Left forelimb (tissue), 1 donor: Measurements from ENCODE around the gene EVL.

Source experiments
- DNase-seq: peaks from one replicate; pipeline ENCODE4 v3.0.0-alpha.2; 2018; ENCODE audit warnings: low spot score

EVL gene

GRCh38 chr14:100084591-100084990 is 19.4 kb downstream of the EVL start:
- peak; percentile 42 for DNase-seq

DNA sequence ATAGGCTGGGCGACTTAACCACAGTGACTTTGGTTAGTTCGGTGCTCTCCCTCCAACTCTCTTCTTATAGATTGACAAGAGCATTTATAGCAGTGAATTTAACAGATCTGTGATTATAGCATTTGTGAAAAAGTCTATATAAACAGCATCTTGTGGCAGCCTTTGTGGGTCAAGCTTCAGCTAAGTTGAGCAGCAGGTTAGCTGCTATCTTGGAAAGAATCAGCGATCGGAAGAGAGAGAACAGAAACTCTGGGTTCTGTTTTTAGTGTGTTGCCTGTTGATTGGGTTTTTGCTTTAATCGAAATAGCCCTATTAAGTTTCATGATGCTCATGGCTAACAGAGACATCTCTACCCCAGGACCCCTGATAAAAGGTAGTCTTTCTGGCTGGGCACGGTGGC is 20.2 kb downstream of the EVL start:
- DNase-seq, result no peak

- DNase-seq, result peak; percentile 4
Measured at GRCh38 chr14:100086361-100086760, 21.1 kb downstream of the EVL start.

GRCh38 chr14:100088226-100088625 is 23.0 kb downstream of the EVL start:
- no peak for DNase-seq

- no peak for DNase-seq
Measured at GRCh38 chr14:100091386-100091785, 26.2 kb downstream of the EVL start.

- no peak for DNase-seq
Measured at GRCh38 chr14:100092832-100093231, 27.6 kb downstream of the EVL start.

GRCh38 chr14:100093319-100093718 is 28.1 kb downstream of the EVL start:
- DNase-seq, result no peak

- DNase-seq, result no peak
Measured at GRCh38 chr14:100096656-100097055, 31.4 kb downstream of the EVL start.

GRCh38 chr14:100098171-100098570 is 32.9 kb downstream of the EVL start:
- DNase-seq, result no peak

DNA sequence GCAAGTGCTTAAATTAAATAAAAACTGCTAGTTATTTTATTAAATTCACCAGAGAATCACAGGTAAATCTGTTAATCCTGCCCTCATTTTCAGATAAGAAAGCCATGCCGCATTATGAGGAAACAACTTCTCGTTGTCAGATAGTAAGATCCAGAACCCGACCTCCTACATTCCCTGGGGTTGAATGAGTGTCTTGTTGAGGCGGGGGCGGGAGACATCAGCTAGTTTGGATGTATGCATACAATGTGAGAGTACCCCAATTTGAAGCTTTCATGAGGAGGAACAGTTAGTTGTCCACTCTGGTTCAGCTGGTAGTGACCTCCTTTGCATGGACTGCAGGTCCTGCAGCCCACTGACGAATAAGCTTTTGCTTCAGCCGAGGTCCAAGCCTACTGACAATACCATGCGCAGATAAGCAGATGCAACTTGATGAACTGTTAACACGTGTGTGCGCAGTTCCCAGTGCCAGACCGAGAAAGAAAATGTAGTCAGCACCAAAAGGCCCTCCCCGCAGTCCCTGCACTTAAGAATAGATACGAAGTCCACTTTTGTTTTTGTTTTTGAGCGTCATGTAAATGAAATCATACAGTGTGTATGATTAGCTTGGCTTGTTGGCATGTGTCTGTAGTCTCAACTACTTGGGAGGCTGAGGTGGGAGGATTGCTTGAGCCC is 34.9 kb downstream of the EVL start:
- no peak for DNase-seq

- no peak for DNase-seq
Measured at GRCh38 chr14:100102156-100102785, 37.0 kb downstream of the EVL start.

GRCh38 chr14:100103250-100104005 is 38.2 kb downstream of the EVL start:
- DNase-seq, result no peak

DNA sequence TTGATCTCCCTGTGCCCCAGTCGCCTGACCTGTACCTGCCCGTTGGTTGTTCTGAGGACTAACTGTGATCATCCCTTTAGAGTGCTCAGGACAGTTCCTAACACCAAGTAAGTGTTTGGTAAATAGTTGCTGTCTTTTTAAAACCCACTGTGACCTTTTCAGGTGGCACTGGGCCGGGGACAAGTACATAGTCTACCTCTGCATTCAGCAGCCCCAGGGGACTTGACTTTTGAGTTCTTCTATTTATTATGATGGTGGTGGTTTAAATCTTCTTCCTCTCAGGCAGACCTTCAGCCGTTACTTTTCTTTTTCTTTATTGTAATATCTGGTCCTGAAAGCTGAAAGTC is 38.8 kb downstream of the EVL start:
- DNase-seq, result no peak

- no peak for DNase-seq
Measured at GRCh38 chr14:100104523-100105300, 39.5 kb downstream of the EVL start.

- DNase-seq, result no peak
Measured at GRCh38 chr14:100105357-100106169, 40.3 kb downstream of the EVL start.

DNA sequence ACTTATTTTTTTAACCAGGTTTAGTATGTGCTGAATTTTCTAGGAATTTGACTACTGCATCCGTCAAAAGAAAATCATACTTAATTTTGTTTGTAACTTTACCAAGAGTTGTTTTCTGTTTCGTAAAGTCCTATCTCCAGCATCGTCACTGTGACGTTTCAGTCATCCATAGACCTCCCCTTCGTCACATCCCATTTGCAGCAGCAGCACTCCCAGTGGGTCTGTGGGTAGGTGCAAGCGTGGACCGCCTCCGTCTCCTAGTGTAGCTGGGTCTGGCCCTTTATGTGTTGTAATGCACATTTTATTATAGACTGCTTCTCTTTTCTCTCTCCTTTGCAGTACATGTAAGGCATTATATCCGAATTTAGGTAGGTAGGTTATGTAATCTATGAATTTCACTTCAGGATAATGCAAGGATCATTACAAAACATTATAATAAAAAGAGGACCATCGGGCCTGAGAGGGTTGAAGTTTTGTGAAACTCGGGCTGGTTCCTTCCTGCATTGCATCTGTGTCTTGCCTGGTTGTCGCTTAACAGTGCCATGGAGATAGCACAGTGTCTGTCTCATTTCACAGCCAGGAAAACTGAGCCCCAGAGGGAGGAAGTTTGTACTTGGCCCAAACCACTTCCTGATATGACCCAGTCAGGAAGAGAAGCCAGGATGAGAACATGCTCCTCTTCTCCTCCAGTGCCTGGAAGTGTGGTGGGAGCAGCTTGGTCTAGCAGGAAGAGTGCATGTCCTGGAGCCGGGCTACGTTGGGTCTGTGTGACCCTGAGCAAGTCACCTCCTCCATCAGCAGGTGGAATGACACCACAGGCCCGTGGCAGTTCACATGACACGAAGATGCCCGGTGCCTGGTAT is 41.3 kb downstream of the EVL start:
- DNase-seq, result no peak

DNA sequence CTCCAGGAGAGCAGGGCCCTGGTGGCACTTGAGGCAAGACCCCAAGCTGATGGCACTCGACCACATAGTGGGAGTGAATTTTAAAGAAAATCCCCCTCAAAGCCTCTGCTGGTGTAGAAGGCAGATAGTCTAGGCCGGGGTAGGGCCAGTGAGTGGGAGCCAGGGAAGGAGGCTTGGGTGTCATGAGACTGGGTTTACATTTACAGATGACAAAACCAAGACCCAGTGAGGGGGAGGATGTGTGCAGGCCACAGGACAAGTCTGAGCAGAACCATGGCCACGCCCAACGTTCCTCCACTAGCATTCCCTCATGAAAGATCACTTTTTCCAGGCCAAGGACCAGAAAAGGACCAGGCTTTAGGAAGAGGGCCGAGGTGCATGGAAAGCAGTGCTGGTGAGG is 42.0 kb downstream of the EVL start:
- DNase-seq, result no peak

- peak; percentile 86 for DNase-seq
Measured at GRCh38 chr14:100108042-100108825, 43.0 kb downstream of the EVL start.

DNA sequence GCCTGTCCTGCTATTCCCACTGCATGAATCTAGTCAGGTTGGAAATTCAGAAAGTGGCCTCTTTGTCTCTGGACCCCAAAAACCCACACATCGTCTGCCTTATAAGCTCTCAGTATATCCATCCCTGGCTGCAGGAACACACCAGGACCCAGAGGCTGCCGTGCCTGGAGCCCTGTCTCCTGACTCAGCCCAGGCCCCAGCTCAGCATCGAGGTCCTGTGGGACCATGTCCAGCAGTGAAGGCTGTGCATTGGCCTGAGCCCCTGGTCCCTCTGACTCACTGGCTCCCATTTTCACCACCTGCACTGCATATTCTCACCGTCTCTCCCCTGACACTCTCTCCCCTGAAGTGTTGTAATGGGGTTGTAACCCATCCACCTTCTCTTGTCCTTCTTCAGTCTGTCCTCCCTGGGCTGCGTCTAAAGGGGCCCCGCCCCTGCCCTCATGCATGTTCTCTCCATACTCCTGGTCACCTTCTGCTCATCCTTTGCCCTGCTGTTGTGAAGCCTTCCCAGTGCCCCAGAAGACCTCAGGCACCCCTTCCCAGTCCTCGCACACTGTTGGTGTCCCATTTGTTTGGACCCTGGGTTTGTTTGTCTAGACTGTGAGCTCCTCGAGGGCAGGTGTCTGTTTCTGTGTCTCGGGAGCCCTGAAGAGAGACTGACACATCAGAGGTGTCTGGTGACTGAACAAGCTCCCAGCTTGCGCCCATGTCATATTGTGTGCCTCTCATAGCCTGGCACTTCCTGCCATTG is 43.8 kb downstream of the EVL start:
- DNase-seq, result no peak
